T-helper 1 cell treated with Interleukin-12 subunit alpha and Interleukin-12 subunit beta and Interleukin-4 antibody, amounts not matched to agents 30 μg/mL and 1 μg/mL, for 36 hours (primary cell): Measurements from ENCODE around the gene ATF6.

Experiments used
- H3K27ac Mint-ChIP-seq: one replicate; pipeline ENCODE4 v1.8.0; 2021; ENCODE audit warnings: mild to moderate bottlenecking, mixed read lengths
- H3K27me3 Mint-ChIP-seq: one replicate; pipeline ENCODE4 v1.8.0; 2021; ENCODE audit warnings: low read depth, mixed read lengths
- H3K36me3 Mint-ChIP-seq: one replicate; pipeline ENCODE4 v1.8.0; 2021; ENCODE audit warnings: low read depth, mixed read lengths
- H3K4me1 Mint-ChIP-seq: one replicate; pipeline ENCODE4 v1.8.0; 2021; ENCODE audit warnings: low read depth, mixed read lengths
- H3K4me3 Mint-ChIP-seq: one replicate; pipeline ENCODE4 v1.8.0; 2021; ENCODE audit warnings: mild to moderate bottlenecking, moderate library complexity, mixed read lengths
- H3K9me3 Mint-ChIP-seq: one replicate; pipeline ENCODE4 v1.8.0; 2021; ENCODE audit warnings: mixed read lengths

The ATF6 gene

DNA sequence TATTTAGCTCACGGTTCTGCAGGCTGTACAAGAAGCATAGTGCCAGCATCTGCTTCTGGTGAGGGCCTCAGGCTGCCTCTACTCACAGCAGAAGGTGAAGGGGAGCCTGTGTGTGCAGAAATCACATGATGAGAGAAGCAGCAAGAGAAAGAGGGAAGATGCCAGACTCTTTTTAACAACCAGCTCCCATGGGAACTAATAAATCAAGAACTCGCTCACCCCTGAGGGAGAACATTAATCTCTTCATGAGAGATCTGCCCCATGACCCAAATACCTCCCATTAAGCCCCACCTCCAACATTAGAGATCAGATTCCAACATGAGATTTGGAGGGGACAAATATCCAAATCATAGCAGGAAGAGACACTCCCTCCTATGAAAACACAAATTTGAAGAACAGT lies 183.4 kb downstream of the ATF6 start:
- Mint-ChIP-seq H3K36me3 (peaks cover 20% of the 10 kb centered on the region), H3K9me3 (no peaks in the 10 kb centered on the region), H3K27me3 (no peaks in the 10 kb centered on the region), H3K27ac (no peak overlapping the region), H3K4me3 (no peak overlapping the region), H3K4me1 (peaks cover 10% of the 10 kb centered on the region)

DNA sequence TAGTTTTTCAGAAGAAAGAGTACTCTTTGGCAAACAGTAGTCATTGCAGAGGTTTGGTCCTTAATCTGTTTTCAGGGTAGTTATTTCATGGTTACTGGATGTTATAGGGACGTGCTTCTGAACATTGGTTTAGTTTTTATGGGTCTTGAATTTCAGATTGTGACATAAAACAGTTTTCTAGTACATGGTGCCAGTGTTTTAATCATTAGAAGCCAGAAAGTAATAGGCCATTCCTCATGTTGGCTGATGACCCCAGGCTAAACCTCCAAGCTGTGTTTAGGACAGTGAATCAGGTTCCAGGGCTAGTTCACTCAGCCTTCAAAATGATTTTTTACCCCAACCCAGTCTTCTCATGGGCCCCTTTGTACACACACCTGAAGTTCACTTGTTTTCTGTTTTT lies 184.3 kb downstream of the ATF6 start:
- Mint-ChIP-seq H3K27me3 (no peaks in the 10 kb centered on the region), H3K36me3 (peaks cover 14% of the 10 kb centered on the region), H3K4me1 (peaks cover 10% of the 10 kb centered on the region), H3K27ac (no peak overlapping the region), H3K9me3 (no peaks in the 10 kb centered on the region), H3K4me3 (no peak overlapping the region)

DNA sequence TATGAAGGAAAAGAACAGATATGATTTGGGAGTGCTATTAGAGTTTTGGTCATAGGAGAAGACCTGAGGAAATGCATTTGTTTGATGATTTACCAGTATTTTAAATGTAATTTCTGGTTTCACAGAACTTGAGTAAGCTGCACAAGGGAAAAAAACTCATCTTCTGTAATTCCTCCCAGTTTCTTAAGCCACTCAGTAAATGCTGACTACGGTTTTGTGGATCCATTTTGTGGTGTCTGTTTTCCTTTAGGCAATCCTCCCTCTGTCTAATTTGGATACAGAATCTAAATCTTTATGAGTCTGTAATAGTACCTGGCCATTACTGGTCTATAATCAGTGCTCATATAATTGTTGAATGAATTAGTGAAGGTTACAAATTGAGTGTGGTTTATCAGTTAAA lies 185.5 kb downstream of the ATF6 start:
- peaks cover 13% of the 10 kb centered on the region for H3K4me1 Mint-ChIP-seq
- H3K9me3 Mint-ChIP-seq: no peaks in the 10 kb centered on the region
- no peaks in the 10 kb centered on the region for H3K27me3 Mint-ChIP-seq
- H3K4me3 Mint-ChIP-seq: no peak overlapping the region
- H3K27ac Mint-ChIP-seq: no peak overlapping the region
- peaks cover 12% of the 10 kb centered on the region for H3K36me3 Mint-ChIP-seq

DNA sequence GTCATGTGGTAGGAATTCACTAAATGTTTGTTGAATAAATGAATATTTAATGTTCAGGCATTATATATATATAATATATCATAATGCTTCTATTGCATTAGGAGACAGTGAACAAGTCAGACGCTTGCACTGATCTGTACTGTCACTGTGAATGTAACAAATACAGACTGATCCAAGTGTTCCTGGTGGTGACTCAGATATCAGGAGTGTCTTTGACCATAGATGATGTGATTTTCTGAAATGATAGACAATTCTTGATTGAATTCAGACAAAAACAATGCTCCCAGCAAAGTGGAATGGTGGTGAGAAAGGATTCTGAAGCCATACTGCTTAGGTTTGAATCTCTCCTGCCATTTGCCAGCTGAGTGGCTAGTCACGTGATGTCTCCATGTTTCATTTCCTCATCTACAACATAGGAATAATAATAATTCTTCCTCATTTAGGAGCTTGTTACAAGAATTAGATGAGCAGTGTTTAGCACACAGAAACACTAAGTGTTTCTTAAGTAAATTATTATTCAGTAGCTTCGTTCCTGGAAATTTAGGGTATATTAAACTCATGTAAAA lies 186.6 kb downstream of the ATF6 start:
- H3K4me1 Mint-ChIP-seq: peaks cover 13% of the 10 kb centered on the region
- H3K27me3 Mint-ChIP-seq: no peaks in the 10 kb centered on the region
- no peak overlapping the region for H3K4me3 Mint-ChIP-seq
- H3K9me3 Mint-ChIP-seq: no peaks in the 10 kb centered on the region
- H3K27ac Mint-ChIP-seq: no peak overlapping the region
- H3K36me3 Mint-ChIP-seq: peaks cover 6% of the 10 kb centered on the region

DNA sequence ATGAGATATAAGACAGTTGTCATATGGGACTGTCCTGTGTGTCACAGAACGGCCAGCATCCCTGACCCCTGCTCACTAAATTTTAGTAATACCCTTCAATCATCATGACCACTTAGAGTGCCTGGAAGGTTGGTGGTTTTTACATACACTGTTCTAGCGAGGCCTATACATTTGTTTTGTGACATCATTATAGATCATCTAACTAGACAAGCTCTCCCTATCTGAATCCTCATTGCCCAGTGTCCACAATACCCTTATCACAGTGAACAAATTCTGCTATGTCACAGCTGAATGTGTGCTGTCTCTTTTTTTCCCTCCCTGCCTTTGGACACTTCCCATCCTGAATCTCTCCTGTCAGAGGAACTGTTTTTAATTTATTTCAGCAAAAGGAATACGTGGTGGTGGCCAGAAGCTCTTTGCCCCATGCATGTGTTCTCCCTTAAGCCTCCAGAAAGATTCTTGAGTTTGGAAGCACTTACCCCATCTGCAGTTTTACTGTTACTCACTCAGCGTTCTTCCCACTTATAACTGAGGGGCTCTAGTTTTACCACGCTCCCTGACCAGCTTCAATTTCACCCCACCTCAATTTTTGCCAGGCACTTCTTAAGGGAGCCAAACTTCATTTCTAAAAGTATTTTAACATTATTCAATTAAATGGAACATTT lies 187.3 kb downstream of the ATF6 start:
- Mint-ChIP-seq H3K27me3 (no peaks in the 10 kb centered on the region), H3K4me3 (no peak overlapping the region), H3K9me3 (no peaks in the 10 kb centered on the region), H3K27ac (no peak overlapping the region), H3K36me3 (peaks cover 4% of the 10 kb centered on the region), H3K4me1 (peaks cover 13% of the 10 kb centered on the region)

DNA sequence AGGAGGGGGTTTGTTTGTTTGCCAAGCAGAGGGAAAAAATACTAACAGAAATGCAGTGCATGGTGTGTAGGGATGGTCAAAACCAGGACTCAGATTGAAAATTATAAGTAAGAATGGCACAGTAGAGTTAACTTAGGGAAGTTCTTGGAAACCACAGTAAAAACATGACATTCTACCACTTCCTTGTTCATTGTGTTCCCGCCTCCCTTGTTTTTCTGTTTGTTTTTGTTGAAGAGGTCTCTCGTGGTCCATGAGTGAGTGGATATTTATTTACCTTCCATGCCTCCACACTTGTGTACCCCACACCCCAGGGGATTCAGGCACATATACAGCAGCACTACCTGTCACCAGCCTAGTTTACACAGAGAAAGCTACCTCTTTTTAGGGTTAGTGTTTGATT lies 187.9 kb downstream of the ATF6 start:
- Mint-ChIP-seq H3K4me3 (no peak overlapping the region), H3K27ac (no peak overlapping the region), H3K9me3 (no peaks in the 10 kb centered on the region), H3K4me1 (peaks cover 13% of the 10 kb centered on the region), H3K27me3 (no peaks in the 10 kb centered on the region), H3K36me3 (peaks cover 7% of the 10 kb centered on the region)

DNA sequence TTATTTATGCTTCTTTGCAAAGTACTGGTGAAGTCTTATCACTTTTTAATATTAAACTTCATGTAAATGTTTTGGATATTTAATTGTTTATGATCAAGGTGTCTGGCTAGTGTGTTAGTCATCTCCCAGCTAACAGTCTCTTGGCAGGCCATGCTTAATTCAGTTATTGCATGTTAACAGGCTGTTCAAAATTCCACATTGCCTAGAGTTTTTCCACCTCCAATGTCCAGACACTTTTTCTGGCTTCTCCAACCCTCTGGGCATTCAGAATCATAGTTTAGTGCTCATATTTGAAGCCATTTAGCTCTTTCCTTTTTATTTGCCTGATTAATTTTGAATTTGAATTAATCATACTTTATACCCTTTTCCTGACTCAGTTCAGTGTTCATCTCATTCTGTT lies 188.3 kb downstream of the ATF6 start:
- Mint-ChIP-seq H3K27me3 (no peaks in the 10 kb centered on the region), H3K36me3 (peaks cover 6% of the 10 kb centered on the region)

DNA sequence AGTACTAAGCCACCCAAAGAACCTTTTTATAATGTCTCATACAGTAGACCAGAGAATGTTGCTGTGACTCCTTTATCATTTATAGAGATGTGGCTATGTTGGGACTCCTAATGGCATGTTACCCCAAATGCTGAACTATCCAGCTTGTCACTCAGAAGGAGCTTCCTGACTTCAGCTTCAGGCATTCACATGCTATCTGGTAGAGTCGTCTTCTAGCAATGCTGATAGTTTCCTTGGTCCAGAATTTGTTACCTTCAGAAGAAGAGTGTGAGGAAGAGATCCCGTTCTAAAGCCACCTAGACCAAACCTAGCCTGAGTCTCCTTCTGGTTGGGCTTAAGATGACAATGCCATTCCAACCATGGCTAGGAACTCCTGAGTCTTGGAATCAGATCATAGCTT lies 189.5 kb downstream of the ATF6 start:
- H3K27ac Mint-ChIP-seq: no peak overlapping the region
- H3K9me3 Mint-ChIP-seq: no peaks in the 10 kb centered on the region
- no peak overlapping the region for H3K4me3 Mint-ChIP-seq
- H3K27me3 Mint-ChIP-seq: no peaks in the 10 kb centered on the region
- peaks cover 13% of the 10 kb centered on the region for H3K4me1 Mint-ChIP-seq
- H3K36me3 Mint-ChIP-seq: peaks cover 9% of the 10 kb centered on the region

More for the DNA sequence above, 188.3 kb downstream of the ATF6 start:
- Mint-ChIP-seq H3K9me3 (no peaks in the 10 kb centered on the region), H3K4me1 (peaks cover 13% of the 10 kb centered on the region), H3K27ac (no peak overlapping the region), H3K4me3 (no peak overlapping the region)

DNA sequence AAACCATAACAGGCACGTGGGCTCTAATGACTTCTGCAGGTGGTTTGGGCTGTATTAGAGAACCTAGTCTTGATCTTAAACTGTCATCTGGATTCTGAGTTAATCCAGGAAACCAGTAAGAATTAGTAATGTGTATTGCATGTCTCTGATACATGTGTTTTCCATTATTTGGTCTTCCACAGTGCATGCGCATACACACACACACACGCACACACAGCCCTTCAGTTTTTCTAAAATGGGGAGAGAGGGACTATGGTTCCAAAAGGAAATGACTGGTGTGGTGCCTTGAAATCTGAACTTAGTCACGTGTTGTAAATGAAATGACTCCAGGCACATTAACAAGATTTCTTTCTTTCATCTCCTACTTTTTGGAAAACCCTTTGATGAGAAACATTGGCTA lies 190.0 kb downstream of the ATF6 start:
- Mint-ChIP-seq H3K36me3 (peaks cover 11% of the 10 kb centered on the region), H3K27ac (no peak overlapping the region), H3K9me3 (no peaks in the 10 kb centered on the region), H3K4me3 (no peak overlapping the region), H3K27me3 (no peaks in the 10 kb centered on the region), H3K4me1 (peaks cover 15% of the 10 kb centered on the region)

DNA sequence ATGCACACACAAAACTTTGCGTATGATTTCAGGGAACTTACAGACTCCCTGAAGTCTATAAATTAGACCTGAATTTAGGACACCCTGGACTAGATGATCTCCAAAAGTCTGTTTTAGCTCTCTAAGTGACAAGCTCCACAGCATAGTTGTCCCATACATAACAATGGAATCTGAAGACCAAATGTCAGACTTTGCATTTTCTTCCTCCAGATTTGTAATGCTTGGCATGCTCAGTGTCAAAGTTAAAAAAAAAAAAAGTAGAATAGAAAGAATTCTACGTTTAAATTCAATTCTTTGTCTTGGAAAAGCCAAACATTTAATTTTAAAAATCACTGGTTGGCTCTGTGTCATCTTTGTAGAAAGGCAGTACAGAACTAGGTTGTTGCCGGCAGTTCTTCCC lies 190.8 kb downstream of the ATF6 start:
- H3K27ac Mint-ChIP-seq: no peak overlapping the region
- H3K4me1 Mint-ChIP-seq: peaks cover 20% of the 10 kb centered on the region
- peaks cover 11% of the 10 kb centered on the region for H3K36me3 Mint-ChIP-seq
- H3K27me3 Mint-ChIP-seq: no peaks in the 10 kb centered on the region
- H3K4me3 Mint-ChIP-seq: no peak overlapping the region
- no peaks in the 10 kb centered on the region for H3K9me3 Mint-ChIP-seq

DNA sequence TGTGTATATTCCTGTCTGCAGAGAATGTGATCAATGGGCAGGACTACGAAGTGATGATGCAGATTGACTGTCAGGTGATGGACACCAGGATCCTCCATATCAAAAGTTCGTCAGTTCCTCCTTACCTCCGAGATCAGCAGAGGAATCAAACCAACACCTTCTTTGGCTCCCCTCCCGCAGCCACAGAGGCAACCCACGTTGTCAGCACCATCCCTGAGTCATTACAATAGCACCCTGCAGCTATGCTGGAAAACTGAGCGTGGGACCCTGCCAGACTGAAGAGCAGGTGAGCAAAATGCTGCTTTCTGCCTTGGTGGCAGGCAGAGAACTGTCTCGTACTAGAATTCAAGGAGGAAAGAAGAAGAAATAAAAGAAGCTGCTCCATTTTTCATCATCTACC lies 192.3 kb downstream of the ATF6 start:
- Mint-ChIP-seq H3K27ac (no peak overlapping the region), H3K36me3 (peaks cover 15% of the 10 kb centered on the region)

DNA sequence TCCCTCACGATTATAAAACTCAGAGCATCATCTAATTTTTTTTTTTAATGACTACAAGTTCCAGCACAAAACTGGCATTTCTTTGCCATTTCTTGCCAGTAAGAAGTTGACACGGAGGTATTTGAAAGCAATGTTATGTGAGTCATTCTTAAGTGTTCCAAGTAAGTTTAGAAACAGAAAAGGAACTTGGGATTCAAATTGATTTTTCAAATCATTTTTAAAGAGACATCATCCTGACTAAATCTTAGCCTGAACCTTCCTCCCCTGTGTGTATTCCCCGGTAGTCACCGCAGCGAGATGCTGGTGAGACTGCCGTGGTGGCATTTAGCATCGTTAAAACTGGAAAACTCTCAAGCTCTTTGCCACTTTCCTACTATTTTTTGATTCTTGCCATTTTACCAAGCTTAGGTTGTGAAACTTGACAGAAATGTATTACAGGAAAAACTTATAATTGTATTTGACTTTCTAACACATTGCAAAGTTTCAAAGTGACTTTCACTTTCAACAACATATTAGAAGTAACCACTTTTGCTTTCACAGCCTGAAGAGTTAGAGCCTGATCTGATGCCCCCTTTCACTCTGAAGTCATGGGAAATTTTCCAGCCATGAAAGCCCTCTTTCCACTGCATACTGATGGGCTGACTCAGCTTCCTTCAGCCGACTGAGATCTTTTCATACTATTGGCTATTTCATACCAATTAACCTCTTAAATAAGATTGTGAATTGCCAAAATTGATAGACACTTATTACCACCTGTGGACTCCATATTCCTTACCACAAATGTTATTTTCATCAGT lies 196.2 kb downstream of the ATF6 start:
- peaks cover 15% of the 10 kb centered on the region for H3K4me1 Mint-ChIP-seq
- peak overlapping the region; percentile 84 for H3K4me3 Mint-ChIP-seq
- no peaks in the 10 kb centered on the region for H3K9me3 Mint-ChIP-seq
- H3K27ac Mint-ChIP-seq: peak overlapping the region; percentile 74
- H3K36me3 Mint-ChIP-seq: peaks cover 22% of the 10 kb centered on the region
- H3K27me3 Mint-ChIP-seq: no peaks in the 10 kb centered on the region

More for the DNA sequence above, 192.3 kb downstream of the ATF6 start:
- peaks cover 26% of the 10 kb centered on the region for H3K4me1 Mint-ChIP-seq
- H3K4me3 Mint-ChIP-seq: no peak overlapping the region
- no peaks in the 10 kb centered on the region for H3K9me3 Mint-ChIP-seq
- H3K27me3 Mint-ChIP-seq: no peaks in the 10 kb centered on the region

DNA sequence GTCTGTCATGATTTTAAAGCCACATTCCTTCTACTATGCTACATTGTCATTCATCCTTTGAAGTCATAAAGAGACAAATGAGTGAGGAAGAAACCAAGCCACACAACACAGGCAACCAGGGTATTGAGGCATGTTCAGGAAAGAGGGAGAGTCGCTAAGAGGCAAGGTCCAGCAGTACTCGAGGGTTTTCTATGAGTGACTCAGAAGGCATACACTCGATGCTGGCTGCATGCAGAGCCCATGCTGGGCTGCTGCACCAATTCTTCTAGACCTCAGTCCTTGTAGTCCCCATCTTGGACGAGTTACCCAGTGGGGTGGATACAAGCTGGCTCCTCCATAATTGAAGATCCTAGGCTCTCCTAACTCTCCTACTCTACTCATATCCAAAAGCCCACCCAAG lies 199.9 kb downstream of the ATF6 start:
- Mint-ChIP-seq H3K9me3 (no peaks in the 10 kb centered on the region), H3K4me1 (peaks cover 13% of the 10 kb centered on the region), H3K4me3 (no peak overlapping the region), H3K36me3 (peaks cover 17% of the 10 kb centered on the region), H3K27ac (no peak overlapping the region), H3K27me3 (no peaks in the 10 kb centered on the region)

DNA sequence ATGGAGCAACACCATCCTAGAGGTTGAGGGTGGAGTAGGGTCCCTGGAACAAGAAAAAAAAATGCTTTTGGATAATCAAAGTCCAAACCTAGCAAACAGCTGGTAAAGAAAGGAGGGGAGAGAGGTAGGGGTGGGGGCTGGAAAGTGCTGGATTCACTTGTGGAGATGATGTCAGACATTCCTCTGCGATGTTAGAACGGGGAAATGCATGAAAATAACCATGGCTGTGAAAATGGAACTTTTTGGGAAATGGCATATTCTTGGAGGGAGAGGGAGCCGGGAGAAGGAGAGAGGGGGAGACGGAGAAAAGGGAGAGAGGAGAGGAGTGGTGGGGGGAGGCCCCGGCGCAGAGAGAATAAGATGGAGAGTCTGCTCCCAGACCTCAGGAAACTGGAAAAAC lies 203.9 kb downstream of the ATF6 start:
- H3K27ac Mint-ChIP-seq: no peak overlapping the region
- no peaks in the 10 kb centered on the region for H3K9me3 Mint-ChIP-seq
- H3K27me3 Mint-ChIP-seq: no peaks in the 10 kb centered on the region
- H3K4me3 Mint-ChIP-seq: no peak overlapping the region
- H3K36me3 Mint-ChIP-seq: peaks cover 10% of the 10 kb centered on the region
- no peaks in the 10 kb centered on the region for H3K4me1 Mint-ChIP-seq

DNA sequence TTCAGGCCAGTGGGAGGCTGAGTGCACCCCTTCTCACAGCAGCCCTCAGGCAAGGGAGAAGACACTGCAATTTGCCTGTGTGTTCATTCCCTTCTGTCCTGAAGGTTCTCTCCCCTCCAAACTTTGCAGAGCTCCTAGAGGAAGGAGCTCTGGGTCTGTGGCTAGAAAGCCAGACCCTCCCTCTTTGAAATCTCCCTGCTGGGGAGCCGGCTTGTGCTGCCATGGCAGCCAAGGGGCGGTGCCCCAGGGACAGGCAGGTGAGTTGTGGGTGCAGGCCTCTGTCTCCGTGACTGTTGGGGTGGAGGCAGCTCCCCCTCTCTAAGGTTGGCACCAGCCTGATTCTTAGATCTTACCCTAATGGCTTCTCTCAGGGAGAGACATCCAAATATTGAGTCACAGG lies 204.5 kb downstream of the ATF6 start:
- H3K27me3 Mint-ChIP-seq: no peaks in the 10 kb centered on the region

More for the DNA sequence above, 204.5 kb downstream of the ATF6 start:
- no peaks in the 10 kb centered on the region for H3K9me3 Mint-ChIP-seq
- peaks cover 10% of the 10 kb centered on the region for H3K36me3 Mint-ChIP-seq
- H3K27ac Mint-ChIP-seq: no peak overlapping the region
- H3K4me3 Mint-ChIP-seq: no peak overlapping the region
- H3K4me1 Mint-ChIP-seq: no peaks in the 10 kb centered on the region
